Measurements from ENCODE around the gene LPIN1. TPM values are rescaled to one million over a fixed set of nuclear protein-coding genes. Genes with fewer than 3 reads are reported as not detected.
A peak's percentile ranks its signal among the peaks of the same experiment; 100 is the strongest.

The LPIN1 gene
- total and polyA plus RNA-seq, 2 experiments from 2014 or later: 34.5 to 35.3 TPM

- H3K36me3 ChIP-seq (replicated peaks; ENCODE audit: insufficient read depth, low read depth): no peaks in the 10 kb centered on the region
- peak; percentile 72 for DNase-seq (ENCODE audit: low spot score)
- no peaks in the 10 kb centered on the region for H4K20me1 ChIP-seq (ENCODE audit: insufficient read depth, poor library complexity, severe bottlenecking)
- no peak overlapping the region for H2AFZ ChIP-seq
- no peaks in the 10 kb centered on the region for H3K79me2 ChIP-seq
- no peaks in the 10 kb centered on the region for H3K27me3 ChIP-seq
- H3K9me2 ChIP-seq (replicated peaks; ENCODE audit: insufficient read depth): no peaks in the 10 kb centered on the region
- H3K4me3 ChIP-seq: no peak overlapping the region
- 58% methylated on average over 24 of the region's 24 CpGs for WGBS (ENCODE audit: low lambda C conversion rate, missing lambda C conversion rate)
- H3K9me3 ChIP-seq (ENCODE audit: low read depth): no peaks in the 10 kb centered on the region
- peaks cover 13% of the 10 kb centered on the region for H3K4me1 ChIP-seq (ENCODE audit: insufficient read depth)
- TF ChIP-seq CTCF (IDR thresholded peaks at IDR 0.05; ENCODE audit: poor library complexity) (no peak), EZH2phosphoT487 (IDR thresholded peaks at IDR 0.05; ENCODE audit: low read depth, severe bottlenecking, unreplicated experiment) (no peak), EZH2 (IDR thresholded peaks at IDR 0.05; ENCODE audit: borderline replicate concordance) (no peak)
- H3K4me2 ChIP-seq: no peak overlapping the region
- H3K27ac ChIP-seq: peak overlapping the region; percentile 89
Observed at GRCh38 chr2:11698009-11698922, 48.2 kb upstream of the LPIN1 start.

GRCh38 chr2:11699686-11700670, 46.5 kb upstream of the LPIN1 start:
- no peak overlapping the region for H3K4me2 ChIP-seq
- H3K4me1 ChIP-seq (ENCODE audit: insufficient read depth): peaks cover 13% of the 10 kb centered on the region
- H3K36me3 ChIP-seq (replicated peaks; ENCODE audit: insufficient read depth, low read depth): no peaks in the 10 kb centered on the region
- WGBS (ENCODE audit: low lambda C conversion rate, missing lambda C conversion rate): 73% methylated on average over 8 of the region's 9 CpGs
- H3K27me3 ChIP-seq: no peaks in the 10 kb centered on the region
- no peaks in the 10 kb centered on the region for H3K9me3 ChIP-seq (ENCODE audit: low read depth)
- H3K9me2 ChIP-seq (replicated peaks; ENCODE audit: insufficient read depth): no peaks in the 10 kb centered on the region
- no peaks in the 10 kb centered on the region for H3K79me2 ChIP-seq
- no peak overlapping the region for H2AFZ ChIP-seq
- no peak for DNase-seq (ENCODE audit: low spot score)
- H3K27ac ChIP-seq: peak overlapping the region; percentile 81
- no peak overlapping the region for H3K4me3 ChIP-seq
- no peaks in the 10 kb centered on the region for H4K20me1 ChIP-seq (ENCODE audit: insufficient read depth, poor library complexity, severe bottlenecking)
- TF ChIP-seq CTCF (IDR thresholded peaks at IDR 0.05; ENCODE audit: poor library complexity): no peak
- no peak for TF ChIP-seq EZH2 (IDR thresholded peaks at IDR 0.05; ENCODE audit: borderline replicate concordance)
- no peak for TF ChIP-seq EZH2phosphoT487 (IDR thresholded peaks at IDR 0.05; ENCODE audit: low read depth, severe bottlenecking, unreplicated experiment)

GRCh38 chr2:11701206-11701605, 45.2 kb upstream of the LPIN1 start:
- Histone ChIP-seq H3K27ac (peak overlapping the region; percentile 81), H3K4me3 (no peak overlapping the region), H3K9me3 (ENCODE audit: low read depth) (no peaks in the 10 kb centered on the region), H3K36me3 (replicated peaks; ENCODE audit: insufficient read depth, low read depth) (no peaks in the 10 kb centered on the region), H3K4me1 (ENCODE audit: insufficient read depth) (peaks cover 13% of the 10 kb centered on the region), H3K79me2 (no peaks in the 10 kb centered on the region), H3K27me3 (no peaks in the 10 kb centered on the region), H3K9me2 (replicated peaks; ENCODE audit: insufficient read depth) (no peaks in the 10 kb centered on the region), H4K20me1 (ENCODE audit: insufficient read depth, poor library complexity, severe bottlenecking) (no peaks in the 10 kb centered on the region), H3K4me2 (no peak overlapping the region), H2AFZ (no peak overlapping the region)
- 63% methylated on average over 5 of the region's 5 CpGs for WGBS (ENCODE audit: low lambda C conversion rate, missing lambda C conversion rate)
- TF ChIP-seq EZH2phosphoT487 (IDR thresholded peaks at IDR 0.05; ENCODE audit: low read depth, severe bottlenecking, unreplicated experiment): no peak
- TF ChIP-seq CTCF (IDR thresholded peaks at IDR 0.05; ENCODE audit: poor library complexity): no peak
- DNase-seq (ENCODE audit: low spot score): no peak
